A549 (cell line): ENCODE results near the gene POLR3G. TPM values are rescaled to one million over a fixed set of nuclear protein-coding genes. Genes with fewer than 3 reads are reported as not detected.
A peak's percentile ranks its signal among the peaks of the same experiment; 100 is the strongest.

Source experiments
- ATAC-seq, 2 experiments: fragments of 200-7000 bp in 1 of 2; fragments of >200 bp in 1 of 2; cut with Nextera tagmentation in 1 of 2; cut with Tn5 transposase in 1 of 2; 3 replicates each; pipeline versions ENCODE4 v1.8.0 to v1.9.1; 2018 to 2020; ENCODE audit warnings: mild to moderate bottlenecking in 1 of 2, moderate library complexity in 1 of 2
- CTCF ChIA-PET: fragments of 300-600 bp; sonication (Branson Sonifier 250); formaldehyde crosslinking; extraction: SDS; loops from one replicate; lab custom pipeline; 2021; ENCODE audit warnings: antibody characterized with exemption, inconsistent platforms; lab: Yijun Ruan, JAX
- POLR2A ChIA-PET: fragments of 350-600 bp; formaldehyde crosslinking; extraction: SDS; loops from one replicate; lab custom pipeline; 2021; ENCODE audit warnings: antibody characterized with exemption, inconsistent platforms; lab: Yijun Ruan, JAX
- DNase-seq, 2 experiments: peaks; one replicate each; pipeline versions ENCODE4 v3.0.0 to v3.0.0-alpha.2; 2011 to 2016; ENCODE audit warnings: low read depth in 1 of 2, low spot score in 1 of 2
- FAIRE-seq: peaks from 2 replicates; lab custom pipeline; 2011; peaks lifted over from hg19 to GRCh38; lab: Jason Lieb, UNC
- H3K27ac ChIP-seq, 2 experiments: fragments of >200 bp; sonication (Bioruptor Twin); formaldehyde crosslinking; 3 replicates each; pipeline ENCODE4 v1.5.1; 2016 to 2017
- H3K4me1 ChIP-seq: fragments of >200 bp; sonication (Bioruptor Twin); formaldehyde crosslinking; 3 replicates; pipeline ENCODE4 v1.6.1; 2016
- H3K4me2 ChIP-seq: fragments of >200 bp; sonication (Bioruptor Twin); formaldehyde crosslinking; 3 replicates; pipeline ENCODE4 v1.6.1; 2016
- H3K4me3 ChIP-seq: fragments of >200 bp; sonication (Bioruptor Twin); formaldehyde crosslinking; 3 replicates; pipeline ENCODE4 v1.5.1; 2016
- H3K9me3 ChIP-seq: fragments of >200 bp; sonication (Bioruptor Twin); formaldehyde crosslinking; 3 replicates; pipeline ENCODE4 v1.6.1; 2016
- ATOH8 ChIP-seq: fragments of 250-450 bp; sonication (Bioruptor Pico); IDR thresholded peaks from 2 replicates; pipeline ENCODE4 v1.5.0; 2020; ENCODE audit warnings: low read depth, mild to moderate bottlenecking, moderate library complexity
- CBX8 ChIP-seq: fragments of 200-600 bp; sonication (generic); IDR thresholded peaks from 2 replicates; pipeline ENCODE4 v1.6.1; 2016
- ELK1 ChIP-seq: fragments of 150-350 bp; IDR thresholded peaks from 2 replicates; pipeline ENCODE4 v1.6.1; 2014; ENCODE audit warnings: low read depth, mild to moderate bottlenecking, low read length
- GATA3 ChIP-seq: IDR thresholded peaks from 2 replicates; pipeline ENCODE4 v1.6.1; 2012; ENCODE audit warnings: borderline replicate concordance
- HDAC2 ChIP-seq: fragments of 200-600 bp; sonication (generic); IDR thresholded peaks from 2 replicates; pipeline ENCODE4 v1.6.1; 2016
- HEYL ChIP-seq: fragments of 250-450 bp; sonication (Bioruptor Pico); IDR thresholded peaks from 2 replicates; pipeline ENCODE4 v1.8.0; 2021; ENCODE audit warnings: mild to moderate bottlenecking, moderate library complexity
- JUN ChIP-seq, 2 experiments: fragments of >200 bp; sonication (Bioruptor Twin); formaldehyde crosslinking; IDR thresholded peaks; 2 replicates in 1 of 2; 3 replicates in 1 of 2; pipeline ENCODE4 v1.6.1; 2016 to 2017
- REST ChIP-seq: fragments of 200-600 bp; sonication (generic); IDR thresholded peaks from 2 replicates; pipeline ENCODE4 v1.6.1; 2016; ENCODE audit warnings: antibody characterized with exemption, mild to moderate bottlenecking, moderate library complexity
- RNF2 ChIP-seq: fragments of 200-600 bp; sonication (generic); IDR thresholded peaks from 2 replicates; pipeline ENCODE4 v1.6.1; 2016; ENCODE audit warnings: low read depth, mild to moderate bottlenecking, antibody characterized with exemption, moderate library complexity, borderline replicate concordance
- ZFP36 ChIP-seq: fragments of 450-650 bp; IDR thresholded peaks from 2 replicates; pipeline ENCODE4 v1.6.1; 2014; ENCODE audit warnings: borderline replicate concordance; ENCODE audit not compliant: partially characterized antibody
- ZNF302 ChIP-seq: fragments of 250-450 bp; sonication (Bioruptor Pico); IDR thresholded peaks from 2 replicates; pipeline ENCODE4 v1.9.0; 2021; ENCODE audit warnings: inconsistent platforms, mild to moderate bottlenecking, moderate library complexity
- WGBS: methylation state at CpG from one replicate; pipeline ENCODE4 v1.1.6; 2017; ENCODE audit errors: missing lambda C conversion rate; 5-methylcytosine and 5-hydroxymethylcytosine counted together
- polyA plus RNA-seq, 4 experiments: library from polyadenylated mRNA; depleted of rRNA in 3 of 4; stranded (reverse); fragments of >200 nt; fragmentation: RNase III in 1 of 4; extraction: RNeasy Plus Mini Kit Qiagen cat#74134 plus additional on column Dnase treatment in 1 of 4; gene quantifications; 2 replicates in 3 of 4; 3 replicates in 1 of 4; pipeline ENCODE4 v1.2.3, GENCODE V29; 2011 to 2017
- TF ChIP-seq, protein P1 (sequence below): fragments of 450-650 bp; IDR thresholded peaks from 2 replicates; pipeline ENCODE4 v1.6.1; 2014; ENCODE audit warnings: antibody characterized with exemption

POLR3G gene
- polyA plus RNA-seq, 2 of the 4 experiments (the other 2 are of a cell fraction) = 11.7 to 22.6 TPM

- CTCF ChIA-PET = interaction anchor here (1.6 kb wide), 1 partner anchor 28 kb away, joined by 6 read pairs; the partner anchor contains the start of gene LYSMD3
- H3K27ac ChIP-seq = no peak within 1 kb of the TSS
- no peaks in the 10 kb centered on the region for H3K9me3 ChIP-seq
- WGBS = 3% methylated on average over 40 of the region's 60 CpGs
- peaks cover 14% of the 10 kb centered on the region for H3K4me1 ChIP-seq
- FAIRE-seq (no peak), DNase-seq (peak; percentile 8 to 54), ATAC-seq (peak; percentile 85 to 92)
- H3K4me3 ChIP-seq = peak within 1 kb of the TSS; percentile 48
- POLR2A ChIA-PET = no interaction called here
- peak within 1 kb of the TSS; percentile 98 for H3K4me2 ChIP-seq
- TF ChIP-seq ATOH8 (no peak), ZFP36 (peak; percentile 36), HEYL (CRISPR knock-in tag) (no peak), HDAC2 (0 out of 2 replicates have a peak, but pooled peaks have one; percentile 29), CBX8 (peak; percentile 98; the same call in 1 of the 2 replicates), RNF2 (peak; percentile 99; the same call in 1 of the 2 replicates), REST (no peak), GATA3 (0 out of 2 replicates have a peak, but pooled peaks have one; percentile 13)
- TF ChIP-seq, protein P1, sequence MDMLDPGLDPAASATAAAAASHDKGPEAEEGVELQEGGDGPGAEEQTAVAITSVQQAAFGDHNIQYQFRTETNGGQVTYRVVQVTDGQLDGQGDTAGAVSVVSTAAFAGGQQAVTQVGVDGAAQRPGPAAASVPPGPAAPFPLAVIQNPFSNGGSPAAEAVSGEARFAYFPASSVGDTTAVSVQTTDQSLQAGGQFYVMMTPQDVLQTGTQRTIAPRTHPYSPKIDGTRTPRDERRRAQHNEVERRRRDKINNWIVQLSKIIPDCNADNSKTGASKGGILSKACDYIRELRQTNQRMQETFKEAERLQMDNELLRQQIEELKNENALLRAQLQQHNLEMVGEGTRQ = no peak
These were observed 83.9 kb downstream of the POLR3G start, which contains the start of gene ADGRV1 for GRCh38 chr5:90558344-90559192. Gene ADGRV1 (plus strand): TSS chr5:90558797. CDS start chr5:90558896, 99 bp downstream.

DNA sequence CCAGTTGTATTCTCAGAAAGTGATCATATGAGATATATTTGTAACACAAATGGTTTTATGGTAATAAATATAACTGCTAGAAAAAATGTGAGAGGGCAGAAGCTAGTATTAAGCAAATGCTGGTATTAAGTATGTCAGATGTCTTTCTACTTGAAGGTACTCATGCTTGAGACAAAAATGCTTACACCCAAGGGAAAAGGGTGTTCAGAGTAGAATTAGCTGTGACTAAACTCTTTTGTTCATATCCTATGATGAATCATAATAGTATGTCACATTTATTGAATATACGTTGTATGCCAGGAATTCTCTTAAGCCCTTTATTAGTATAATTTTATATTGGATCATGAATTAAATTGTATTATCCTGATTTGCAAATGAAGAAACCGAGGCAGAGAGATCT lies 86.1 kb downstream of the POLR3G start:
- no peak overlapping the region for H3K27ac ChIP-seq
- POLR2A ChIA-PET = no interaction called here
- CTCF ChIA-PET = no interaction called here
- DNase-seq (no peak), FAIRE-seq (no peak), ATAC-seq (no peak)
- peaks cover 14% of the 10 kb centered on the region for H3K4me1 ChIP-seq
- TF ChIP-seq ATOH8 (no peak), ZFP36 (no peak), ELK1 (no peak), JUN (IDR thresholded peaks at IDR 0.05) (no peak), ZNF302 (no peak)
- TF ChIP-seq, protein P1 = no peak
- 12% methylated on average over 2 of the region's 2 CpGs for WGBS
- H3K9me3 ChIP-seq = no peaks in the 10 kb centered on the region
- H3K4me3 ChIP-seq = no peak overlapping the region
- H3K4me2 ChIP-seq = no peak overlapping the region
